Measurements from ENCODE around the gene PPP4R1.
"Not testable (repeated sequence)": the region's sequence is repeated elsewhere in the genome, so short reads cannot be mapped to it uniquely, and the experiment has no call there.

Gene PPP4R1

GRCh38 chr18:9629709-9630108 is 15.3 kb upstream of the PPP4R1 start:
- FAIRE-seq, result no peak
- DNase-seq (ENCODE audit: insufficient read length, low spot score), result no peak

- DNase-seq (ENCODE audit: insufficient read length, low spot score), result no peak
- FAIRE-seq, result no peak
These were observed 14.6 kb upstream of the PPP4R1 start for GRCh38 chr18:9628984-9629383.

GRCh38 chr18:9627642-9628041 is 13.3 kb upstream of the PPP4R1 start:
- DNase-seq (ENCODE audit: insufficient read length, low spot score) (no peak), FAIRE-seq (no peak)

- FAIRE-seq, result no peak
These were observed 5.6 kb upstream of the PPP4R1 start for GRCh38 chr18:9619990-9620389.

GRCh38 chr18:9619545-9619944 is 5.2 kb upstream of the PPP4R1 start:
- DNase-seq (ENCODE audit: insufficient read length, low spot score) (no peak), FAIRE-seq (no peak)

More at GRCh38 chr18:9619990-9620389, 5.6 kb upstream of the PPP4R1 start:
- no peak for DNase-seq (ENCODE audit: insufficient read length, low spot score)

- no peak for DNase-seq (ENCODE audit: insufficient read length, low spot score)
- FAIRE-seq, result no peak
These were observed 4.7 kb upstream of the PPP4R1 start for GRCh38 chr18:9619056-9619455.

GRCh38 chr18:9617006-9617542 is 2.7 kb upstream of the PPP4R1 start:
- no peak for DNase-seq (ENCODE audit: insufficient read length, low spot score)
- no peak for FAIRE-seq

GRCh38 chr18:9616049-9616448 is 1.7 kb upstream of the PPP4R1 start:
- no peak for FAIRE-seq
- DNase-seq (ENCODE audit: insufficient read length, low spot score), result no peak

GRCh38 chr18:9615280-9615797 is 980 bp upstream of the PPP4R1 start:
- FAIRE-seq, result no peak

GRCh38 chr18:9613550-9614400 is 584 bp downstream of the PPP4R1 start:
- FAIRE-seq, result peak; percentile 83

More at GRCh38 chr18:9615280-9615797, 980 bp upstream of the PPP4R1 start:
- no peak for DNase-seq (ENCODE audit: insufficient read length, low spot score)

GRCh38 chr18:9612977-9613376 is 1.4 kb downstream of the PPP4R1 start:
- FAIRE-seq, result no peak
- no peak for DNase-seq (ENCODE audit: insufficient read length, low spot score)

More at GRCh38 chr18:9613550-9614400, 584 bp downstream of the PPP4R1 start:
- DNase-seq (ENCODE audit: insufficient read length, low spot score), result peak; percentile 46

- peak; percentile 64 for FAIRE-seq
- DNase-seq (ENCODE audit: insufficient read length, low spot score), result peak; percentile 28
These were observed 2.0 kb downstream of the PPP4R1 start for GRCh38 chr18:9612215-9612830.

GRCh38 chr18:9609190-9609589 is 5.2 kb downstream of the PPP4R1 start:
- DNase-seq (ENCODE audit: insufficient read length, low spot score) (no peak), FAIRE-seq (no peak)

GRCh38 chr18:9608728-9609127 is 5.6 kb downstream of the PPP4R1 start:
- no peak for FAIRE-seq

GRCh38 chr18:9608298-9608697 is 6.1 kb downstream of the PPP4R1 start:
- FAIRE-seq (no peak), DNase-seq (ENCODE audit: insufficient read length, low spot score) (no peak)

More at GRCh38 chr18:9608728-9609127, 5.6 kb downstream of the PPP4R1 start:
- DNase-seq (ENCODE audit: insufficient read length, low spot score), result no peak

GRCh38 chr18:9607111-9607510 is 7.2 kb downstream of the PPP4R1 start:
- not testable (repeated sequence) for DNase-seq (ENCODE audit: insufficient read length, low spot score); FAIRE-seq

- FAIRE-seq, result no peak
These were observed 8.3 kb downstream of the PPP4R1 start for GRCh38 chr18:9606039-9606438.

GRCh38 chr18:9604348-9604747 is 10.0 kb downstream of the PPP4R1 start:
- DNase-seq (ENCODE audit: insufficient read length, low spot score), result no peak
- no peak for FAIRE-seq

More at GRCh38 chr18:9606039-9606438, 8.3 kb downstream of the PPP4R1 start:
- no peak for DNase-seq (ENCODE audit: insufficient read length, low spot score)

- FAIRE-seq, result no peak
- no peak for DNase-seq (ENCODE audit: insufficient read length, low spot score)
These were observed 15.0 kb downstream of the PPP4R1 start for GRCh38 chr18:9599328-9599727.

- DNase-seq (ENCODE audit: insufficient read length, low spot score) (no peak), FAIRE-seq (no peak)
These were observed 16.8 kb downstream of the PPP4R1 start for GRCh38 chr18:9597609-9598008.

- DNase-seq (ENCODE audit: insufficient read length, low spot score), result no peak
- FAIRE-seq, result no peak
These were observed 17.4 kb downstream of the PPP4R1 start for GRCh38 chr18:9596843-9597526.

All from GM19239 (cell line).